ENCODE data around the gene SSR4.

Gene SSR4

GRCh38 chrX:153829799-153830639 is 35.6 kb downstream of the SSR4 start, which contains the start of gene PDZD4:
Gene PDZD4 (minus strand): TSS chrX:153830544. CDS start chrX:153830298, 246 bp downstream.
- peak within 1 kb of the TSS; percentile 26 for H3K4me3 ChIP-seq (ENCODE audit: severe bottlenecking)
- TF ChIP-seq CTCF (IDR thresholded peaks at IDR 0.05; ENCODE audit: poor library complexity, severe bottlenecking) = no peak
- H3K9me3 ChIP-seq (ENCODE audit: severe bottlenecking) = no peaks in the 10 kb centered on the region
- H3K27ac ChIP-seq (ENCODE audit: poor library complexity, severe bottlenecking) = no peak within 1 kb of the TSS
- DNase-seq (ENCODE audit: low spot score) = no peak
- H3K27me3 ChIP-seq (ENCODE audit: insufficient read depth, poor library complexity, severe bottlenecking) = peaks cover 21% of the 10 kb centered on the region
- ATAC-seq (ENCODE audit: low read depth) = peak; percentile 56; the same call in 2 of the 3 replicates
- H3K36me3 ChIP-seq (ENCODE audit: low read depth) = no peaks in the 10 kb centered on the region
- H3K4me1 ChIP-seq (ENCODE audit: insufficient read depth, poor library complexity, severe bottlenecking) = no peaks in the 10 kb centered on the region

- H3K27ac ChIP-seq (ENCODE audit: poor library complexity, severe bottlenecking) = no peak overlapping the region
- H3K27me3 ChIP-seq (ENCODE audit: insufficient read depth, poor library complexity, severe bottlenecking) = peaks cover 21% of the 10 kb centered on the region
- H3K4me1 ChIP-seq (ENCODE audit: insufficient read depth, poor library complexity, severe bottlenecking) = no peaks in the 10 kb centered on the region
- H3K36me3 ChIP-seq (ENCODE audit: low read depth) = no peaks in the 10 kb centered on the region
- no peak for TF ChIP-seq CTCF (IDR thresholded peaks at IDR 0.05; ENCODE audit: poor library complexity, severe bottlenecking)
- ATAC-seq (ENCODE audit: low read depth) = no peak
- no peaks in the 10 kb centered on the region for H3K9me3 ChIP-seq (ENCODE audit: severe bottlenecking)
- no peak for DNase-seq (ENCODE audit: low spot score)
- H3K4me3 ChIP-seq (ENCODE audit: severe bottlenecking) = peak overlapping the region; percentile 26
Measured at GRCh38 chrX:153830640-153831428, 36.4 kb downstream of the SSR4 start.

- no peak for DNase-seq (ENCODE audit: low spot score)
- Histone ChIP-seq H3K27ac (ENCODE audit: poor library complexity, severe bottlenecking) (no peak overlapping the region), H3K4me3 (ENCODE audit: severe bottlenecking) (no peak overlapping the region), H3K36me3 (ENCODE audit: low read depth) (no peaks in the 10 kb centered on the region), H3K4me1 (ENCODE audit: insufficient read depth, poor library complexity, severe bottlenecking) (no peaks in the 10 kb centered on the region), H3K9me3 (ENCODE audit: severe bottlenecking) (no peaks in the 10 kb centered on the region), H3K27me3 (ENCODE audit: insufficient read depth, poor library complexity, severe bottlenecking) (peaks cover 21% of the 10 kb centered on the region)
- ATAC-seq (ENCODE audit: low read depth) = no peak
- TF ChIP-seq CTCF (IDR thresholded peaks at IDR 0.05; ENCODE audit: poor library complexity, severe bottlenecking) = no peak
Measured at GRCh38 chrX:153831429-153832150, 37.1 kb downstream of the SSR4 start.

- DNase-seq (ENCODE audit: low spot score) (no peak), ATAC-seq (ENCODE audit: low read depth) (no peak)
- Histone ChIP-seq H3K9me3 (ENCODE audit: severe bottlenecking) (no peaks in the 10 kb centered on the region), H3K4me1 (ENCODE audit: insufficient read depth, poor library complexity, severe bottlenecking) (no peaks in the 10 kb centered on the region), H3K27ac (ENCODE audit: poor library complexity, severe bottlenecking) (no peak overlapping the region), H3K27me3 (ENCODE audit: insufficient read depth, poor library complexity, severe bottlenecking) (peaks cover 21% of the 10 kb centered on the region), H3K4me3 (ENCODE audit: severe bottlenecking) (no peak overlapping the region), H3K36me3 (ENCODE audit: low read depth) (no peaks in the 10 kb centered on the region)
- no peak for TF ChIP-seq CTCF (IDR thresholded peaks at IDR 0.05; ENCODE audit: poor library complexity, severe bottlenecking)
Measured at GRCh38 chrX:153832728-153833127, 38.3 kb downstream of the SSR4 start.

Measured in RWPE2 (cell line).